ENCODE measurements around the gene CDKN2B.
A peak's percentile ranks its signal among the peaks of the same experiment; 100 is the strongest.

Gene CDKN2B

DNA sequence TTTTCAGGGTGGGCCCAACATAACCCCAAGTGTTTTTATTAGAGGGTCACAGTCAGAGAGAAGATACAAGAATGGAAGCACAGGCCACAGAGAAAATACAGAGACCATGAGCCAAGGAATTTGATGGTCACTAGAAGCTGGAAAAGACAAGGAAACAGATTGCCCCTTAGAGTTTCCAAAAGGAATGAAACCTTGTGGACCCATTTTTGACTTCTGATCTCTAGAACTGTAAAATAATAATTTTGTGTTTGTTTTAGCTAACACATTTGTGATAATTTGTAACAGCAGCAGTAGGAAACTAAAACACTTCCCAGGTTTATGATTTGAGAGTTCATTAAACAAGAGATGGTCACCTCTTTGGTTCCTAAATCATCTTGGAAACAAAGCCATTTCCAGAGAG lies 36.7 kb downstream of the CDKN2B start:
- Histone ChIP-seq H3K9ac (ENCODE audit: low read depth, low read length, poor library complexity) (no peak overlapping the region), H2BK15ac (ENCODE audit: low read length) (no peak overlapping the region), H3K36me3 (replicated peaks in 1 of 2; ENCODE audit: control insufficient read depth in 2 of 2, insufficient read depth in 2 of 2, low read length in 2 of 2) (no peaks in the 10 kb centered on the region), H3K4me2 (ENCODE audit: insufficient read depth, low read length, poor library complexity, severe bottlenecking) (no peak overlapping the region), H3K79me1 (ENCODE audit: low read depth, low read length) (no peaks in the 10 kb centered on the region), H3K23ac (ENCODE audit: low read depth, low read length, poor library complexity) (no peak overlapping the region), H2BK12ac (ENCODE audit: low read length) (no peak overlapping the region), H2BK5ac (ENCODE audit: low read length) (no peak overlapping the region), H3K4me1 (ENCODE audit: control insufficient read depth in 2 of 2, insufficient read depth in 1 of 2, low read depth in 1 of 2, low read length in 2 of 2) (no peaks in the 10 kb centered on the region), H3K14ac (ENCODE audit: low read length) (no peak overlapping the region), H2AFZ (ENCODE audit: low read length) (no peak overlapping the region), H4K91ac (ENCODE audit: low read depth, low read length, poor library complexity) (no peak overlapping the region), H3K4me3 (ENCODE audit: low read length in 2 of 2) (no peak overlapping the region), H2BK120ac (ENCODE audit: low read depth, low read length) (no peak overlapping the region), H3K9me3 (replicated peaks in 1 of 2; ENCODE audit: control insufficient read depth in 2 of 2, insufficient read depth in 1 of 2, low read depth in 1 of 2, low read length in 2 of 2) (peaks cover 3 to 14% of the 10 kb centered on the region in 2 donors), H2AK5ac (ENCODE audit: low read depth, low read length) (no peak overlapping the region), H3K4ac (ENCODE audit: low read length) (no peak overlapping the region), H4K8ac (ENCODE audit: low read depth, low read length) (no peak overlapping the region), H3K18ac (ENCODE audit: low read length) (no peak overlapping the region), H3K27me3 (ENCODE audit: control insufficient read depth in 3 of 3, insufficient read depth in 3 of 3, low read depth in 1 of 3, low read length in 3 of 3) (peaks cover 36 to 100% (median 85%) of the 10 kb centered on the region in 3 experiments), H3K27ac (replicated peaks; ENCODE audit: low read length) (no peak overlapping the region)
- no peak for DNase-seq (ENCODE audit: low spot score)

DNA sequence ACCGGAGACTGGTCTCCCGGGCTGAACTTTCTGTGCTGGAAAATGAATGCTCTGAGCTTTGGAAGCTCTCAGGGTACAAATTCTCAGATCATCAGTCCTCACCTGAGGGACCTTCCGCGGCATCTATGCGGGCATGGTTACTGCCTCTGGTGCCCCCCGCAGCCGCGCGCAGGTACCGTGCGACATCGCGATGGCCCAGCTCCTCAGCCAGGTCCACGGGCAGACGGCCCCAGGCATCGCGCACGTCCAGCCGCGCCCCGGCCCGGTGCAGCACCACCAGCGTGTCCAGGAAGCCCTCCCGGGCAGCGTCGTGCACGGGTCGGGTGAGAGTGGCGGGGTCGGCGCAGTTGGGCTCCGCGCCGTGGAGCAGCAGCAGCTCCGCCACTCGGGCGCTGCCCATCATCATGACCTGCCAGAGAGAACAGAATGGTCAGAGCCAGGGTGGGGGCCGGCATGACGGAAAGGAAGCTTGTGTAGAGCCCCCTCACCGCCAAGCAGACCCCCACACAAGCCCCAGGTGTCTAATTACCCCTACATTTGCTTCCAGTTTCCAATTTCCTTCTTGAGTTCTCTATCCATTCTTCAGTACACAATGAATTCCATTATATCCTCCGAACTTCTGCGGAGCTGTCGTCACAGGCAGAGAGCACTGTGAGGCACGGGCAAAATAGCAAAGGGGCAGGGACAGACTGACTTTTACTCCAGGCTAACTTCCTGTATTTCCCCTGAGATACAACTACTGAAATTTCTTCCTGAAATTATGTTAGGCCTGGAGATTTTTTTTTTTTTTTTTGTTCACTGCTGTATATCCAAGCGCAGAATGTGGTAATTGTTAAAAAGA lies 38.1 kb downstream of the CDKN2B start:
- H3K79me1 ChIP-seq (ENCODE audit: low read depth, low read length) = no peaks in the 10 kb centered on the region
- no peak overlapping the region for H3K27ac ChIP-seq (replicated peaks; ENCODE audit: low read length)
- no peak overlapping the region for H2BK15ac ChIP-seq (ENCODE audit: low read length)
- H3K27me3 ChIP-seq (ENCODE audit: control insufficient read depth in 3 of 3, insufficient read depth in 3 of 3, low read depth in 1 of 3, low read length in 3 of 3) = peaks cover 44 to 99% (median 85%) of the 10 kb centered on the region in 3 experiments
- no peaks in the 10 kb centered on the region for H3K4me1 ChIP-seq (ENCODE audit: control insufficient read depth in 2 of 2, insufficient read depth in 1 of 2, low read depth in 1 of 2, low read length in 2 of 2)
- no peak overlapping the region for H3K14ac ChIP-seq (ENCODE audit: low read length)
- H2BK5ac ChIP-seq (ENCODE audit: low read length) = no peak overlapping the region
- H2AK5ac ChIP-seq (ENCODE audit: low read depth, low read length) = no peak overlapping the region
- H4K8ac ChIP-seq (ENCODE audit: low read depth, low read length) = no peak overlapping the region
- no peak overlapping the region for H3K23ac ChIP-seq (ENCODE audit: low read depth, low read length, poor library complexity)
- no CpG with 5 or more reads among the region's 45 CpGs for WGBS, 2 donors (ENCODE audit: extremely low coverage in 2 of 2, insufficient read length in 2 of 2, insufficient replicate concordance in 1 of 2)
- DNase-seq (ENCODE audit: low spot score) = peak; percentile 38
- H2BK12ac ChIP-seq (ENCODE audit: low read length) = no peak overlapping the region
- H3K18ac ChIP-seq (ENCODE audit: low read length) = no peak overlapping the region
- H3K4me2 ChIP-seq (ENCODE audit: insufficient read depth, low read length, poor library complexity, severe bottlenecking) = no peak overlapping the region
- peak overlapping the region in 1 of 2 donors; percentile 5 for H3K4me3 ChIP-seq (ENCODE audit: low read length in 2 of 2)
- peak overlapping the region; percentile 57 for H2AFZ ChIP-seq (ENCODE audit: low read length)
- no peak overlapping the region for H2BK120ac ChIP-seq (ENCODE audit: low read depth, low read length)
- no peaks in the 10 kb centered on the region for H3K36me3 ChIP-seq (replicated peaks in 1 of 2; ENCODE audit: control insufficient read depth in 2 of 2, insufficient read depth in 2 of 2, low read length in 2 of 2)
- no peak overlapping the region for H3K4ac ChIP-seq (ENCODE audit: low read length)
- H3K9ac ChIP-seq (ENCODE audit: low read depth, low read length, poor library complexity) = no peak overlapping the region
- H4K91ac ChIP-seq (ENCODE audit: low read depth, low read length, poor library complexity) = no peak overlapping the region
- peaks cover 3 to 14% of the 10 kb centered on the region in 2 donors for H3K9me3 ChIP-seq (replicated peaks in 1 of 2; ENCODE audit: control insufficient read depth in 2 of 2, insufficient read depth in 1 of 2, low read depth in 1 of 2, low read length in 2 of 2)

DNA sequence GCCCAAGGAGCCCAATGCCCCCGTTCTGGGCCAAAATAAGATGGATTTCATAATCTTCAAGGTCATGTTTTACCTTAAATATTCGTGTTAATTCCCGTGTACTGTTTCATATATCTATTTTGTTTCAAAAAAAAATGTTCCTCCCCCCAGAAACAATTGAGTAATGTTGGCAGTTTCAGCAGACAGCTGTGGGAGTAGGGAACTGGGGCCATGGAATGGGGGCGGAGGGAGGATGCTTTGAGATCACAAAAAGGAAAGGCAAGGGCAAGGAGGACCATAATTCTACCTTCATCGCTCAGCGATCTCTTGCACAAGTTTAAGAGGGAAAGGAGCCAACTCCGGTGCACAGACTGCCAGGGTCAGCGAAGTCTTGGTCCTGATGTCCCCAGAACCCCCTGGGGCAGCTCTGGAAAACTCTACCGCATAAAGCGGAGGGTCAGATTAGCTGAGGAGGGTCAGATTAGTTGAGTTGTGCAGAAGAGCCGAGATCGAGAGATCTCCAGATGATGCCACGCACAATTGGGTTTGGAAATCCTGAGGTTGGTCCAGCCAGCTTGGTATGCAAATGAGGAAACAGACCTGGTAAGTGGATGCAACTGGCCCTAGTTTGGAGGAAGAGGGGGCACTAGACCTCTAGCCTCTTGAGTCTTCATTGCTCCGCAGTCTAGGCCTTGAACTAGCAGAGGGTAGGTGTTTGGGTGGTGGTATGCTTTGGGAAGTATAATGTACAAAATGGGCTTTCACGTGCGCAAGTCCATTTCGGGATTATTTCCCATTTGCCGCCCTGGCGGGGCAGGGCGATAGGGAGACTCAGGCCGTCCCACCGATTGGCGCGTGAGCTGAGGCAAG lies 38.9 kb downstream of the CDKN2B start:
- peaks cover 3 to 14% of the 10 kb centered on the region in 2 donors for H3K9me3 ChIP-seq (replicated peaks in 1 of 2; ENCODE audit: control insufficient read depth in 2 of 2, insufficient read depth in 1 of 2, low read depth in 1 of 2, low read length in 2 of 2)
- H3K79me1 ChIP-seq (ENCODE audit: low read depth, low read length) = no peaks in the 10 kb centered on the region
- no peak overlapping the region for H2BK5ac ChIP-seq (ENCODE audit: low read length)
- peak; percentile 23 for DNase-seq (ENCODE audit: low spot score)
- no peak overlapping the region for H2BK12ac ChIP-seq (ENCODE audit: low read length)
- H3K27ac ChIP-seq (replicated peaks; ENCODE audit: low read length) = no peak overlapping the region
- no CpG with 5 or more reads among the region's 24 CpGs for WGBS, 2 donors (ENCODE audit: extremely low coverage in 2 of 2, insufficient read length in 2 of 2, insufficient replicate concordance in 1 of 2)
- H3K4me1 ChIP-seq (ENCODE audit: control insufficient read depth in 2 of 2, insufficient read depth in 1 of 2, low read depth in 1 of 2, low read length in 2 of 2) = peaks cover under 1 to 5% of the 10 kb centered on the region in 2 donors
- H3K27me3 ChIP-seq (ENCODE audit: control insufficient read depth in 3 of 3, insufficient read depth in 3 of 3, low read depth in 1 of 3, low read length in 3 of 3) = peaks cover 47 to 99% (median 85%) of the 10 kb centered on the region in 3 experiments
- no peak overlapping the region for H2BK120ac ChIP-seq (ENCODE audit: low read depth, low read length)
- no peak overlapping the region for H3K14ac ChIP-seq (ENCODE audit: low read length)
- H3K9ac ChIP-seq (ENCODE audit: low read depth, low read length, poor library complexity) = no peak overlapping the region
- no peak overlapping the region for H2BK15ac ChIP-seq (ENCODE audit: low read length)
- no peak overlapping the region for H3K23ac ChIP-seq (ENCODE audit: low read depth, low read length, poor library complexity)
- no peaks in the 10 kb centered on the region for H3K36me3 ChIP-seq (replicated peaks in 1 of 2; ENCODE audit: control insufficient read depth in 2 of 2, insufficient read depth in 2 of 2, low read length in 2 of 2)
- H3K4me3 ChIP-seq (ENCODE audit: low read length in 2 of 2) = no peak overlapping the region
- H2AK5ac ChIP-seq (ENCODE audit: low read depth, low read length) = no peak overlapping the region
- no peak overlapping the region for H3K18ac ChIP-seq (ENCODE audit: low read length)
- H2AFZ ChIP-seq (ENCODE audit: low read length) = peak overlapping the region; percentile 57
- H4K8ac ChIP-seq (ENCODE audit: low read depth, low read length) = no peak overlapping the region
- no peak overlapping the region for H3K4ac ChIP-seq (ENCODE audit: low read length)
- H3K4me2 ChIP-seq (ENCODE audit: insufficient read depth, low read length, poor library complexity, severe bottlenecking) = no peak overlapping the region
- no peak overlapping the region for H4K91ac ChIP-seq (ENCODE audit: low read depth, low read length, poor library complexity)

Measured in neuronal stem cell (in vitro differentiated cells).